HG03469 (cell line): ENCODE data around the gene LCE4A.

Source experiments
- ATAC-seq: cut with Tn5 transposase; IDR thresholded peaks from one replicate; pipeline ENCODE4 v1.9.1; 2021; ENCODE audit warnings: mild to moderate bottlenecking, moderate library complexity, moderate number of reproducible peaks; ENCODE audit not compliant: unreplicated experiment

Gene LCE4A

GRCh38 chr1:152745289-152745704, 37.3 kb downstream of the LCE4A start:
- ATAC-seq = no peak

GRCh38 chr1:152745765-152746444, 37.9 kb downstream of the LCE4A start:
- no peak for ATAC-seq

- no peak for ATAC-seq
These were observed 39.9 kb downstream of the LCE4A start for GRCh38 chr1:152747831-152748230.

- ATAC-seq = no peak
These were observed 44.3 kb downstream of the LCE4A start for GRCh38 chr1:152752225-152752624.

- ATAC-seq = no peak
These were observed 45.6 kb downstream of the LCE4A start for GRCh38 chr1:152753586-152753985.

- ATAC-seq = no peak
These were observed 48.9 kb downstream of the LCE4A start for GRCh38 chr1:152756872-152757271.

- no peak for ATAC-seq
These were observed 49.8 kb downstream of the LCE4A start, which contains the start of gene KPRP for GRCh38 chr1:152757747-152758146. KPRP (plus strand) TSS chr1:152758025; CDS start chr1:152759589, 1,564 bp downstream.

- no peak for ATAC-seq
These were observed 50.7 kb downstream of the LCE4A start for GRCh38 chr1:152758636-152759035.
